Measurements from ENCODE around the gene CEP72. TPM values are rescaled to one million over a fixed set of nuclear protein-coding genes. Genes with fewer than 3 reads are reported as not detected.

CEP72 gene
- total RNA-seq, 4 donors from 2014 or later, result 2.2 to 33.8 (median 4.5) TPM

DNA sequence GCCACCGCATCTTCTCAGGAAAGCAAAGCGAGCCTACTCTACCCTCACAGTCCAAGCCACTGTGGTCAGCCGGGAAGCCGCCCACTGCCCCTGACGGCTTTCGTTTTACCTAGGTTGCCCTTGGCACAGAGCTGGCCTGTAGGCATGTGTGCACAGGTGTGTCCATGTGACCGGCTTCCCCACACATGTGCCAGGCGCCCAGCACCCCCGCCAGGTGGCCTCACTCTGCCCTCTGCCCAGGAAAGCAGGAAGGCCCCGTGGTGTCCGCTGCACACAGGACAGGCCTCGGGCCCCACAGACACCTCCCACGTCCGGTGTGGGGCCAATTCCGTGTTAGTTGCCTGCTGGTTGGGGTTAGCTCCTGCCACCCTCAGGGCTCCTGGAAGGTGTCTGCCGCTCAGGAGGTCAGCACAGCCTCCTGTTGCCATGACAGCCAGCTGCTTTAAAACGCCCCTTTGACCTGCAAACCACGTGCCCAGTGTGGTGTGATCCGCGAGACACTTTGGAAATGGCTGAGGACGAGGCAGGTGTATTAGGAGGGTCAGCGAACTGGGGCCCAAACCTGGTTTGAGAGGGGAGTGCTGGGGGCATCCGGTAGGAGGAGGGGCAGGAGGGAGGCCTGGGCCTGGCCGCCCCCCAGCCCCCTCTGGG lies 52.3 kb downstream of the CEP72 start:
- H3K27me3 ChIP-seq, result no peaks in the 10 kb centered on the region
- no peak overlapping the region for H3K4me3 ChIP-seq
- no peak for DNase-seq
- peaks cover 0 to 5% (median 0%) of the 10 kb centered on the region in 4 donors for H3K9me3 ChIP-seq
- peaks cover 0 to 34% (median 0%) of the 10 kb centered on the region in 3 donors for H3K36me3 ChIP-seq
- TF ChIP-seq POLR2A (IDR thresholded peaks at IDR 0.05), result no peak
- TF ChIP-seq, protein P1, sequence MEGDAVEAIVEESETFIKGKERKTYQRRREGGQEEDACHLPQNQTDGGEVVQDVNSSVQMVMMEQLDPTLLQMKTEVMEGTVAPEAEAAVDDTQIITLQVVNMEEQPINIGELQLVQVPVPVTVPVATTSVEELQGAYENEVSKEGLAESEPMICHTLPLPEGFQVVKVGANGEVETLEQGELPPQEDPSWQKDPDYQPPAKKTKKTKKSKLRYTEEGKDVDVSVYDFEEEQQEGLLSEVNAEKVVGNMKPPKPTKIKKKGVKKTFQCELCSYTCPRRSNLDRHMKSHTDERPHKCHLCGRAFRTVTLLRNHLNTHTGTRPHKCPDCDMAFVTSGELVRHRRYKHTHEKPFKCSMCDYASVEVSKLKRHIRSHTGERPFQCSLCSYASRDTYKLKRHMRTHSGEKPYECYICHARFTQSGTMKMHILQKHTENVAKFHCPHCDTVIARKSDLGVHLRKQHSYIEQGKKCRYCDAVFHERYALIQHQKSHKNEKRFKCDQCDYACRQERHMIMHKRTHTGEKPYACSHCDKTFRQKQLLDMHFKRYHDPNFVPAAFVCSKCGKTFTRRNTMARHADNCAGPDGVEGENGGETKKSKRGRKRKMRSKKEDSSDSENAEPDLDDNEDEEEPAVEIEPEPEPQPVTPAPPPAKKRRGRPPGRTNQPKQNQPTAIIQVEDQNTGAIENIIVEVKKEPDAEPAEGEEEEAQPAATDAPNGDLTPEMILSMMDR (IDR thresholded peaks at IDR 0.05), result peak in 1 of 6 experiments; percentile 3
- H3K4me1 ChIP-seq, result peaks cover 0 to 6% (median 0%) of the 10 kb centered on the region in 4 donors
- H3K27ac ChIP-seq, result peak overlapping the region in 2 of 4 donors; percentile 10 to 49

DNA sequence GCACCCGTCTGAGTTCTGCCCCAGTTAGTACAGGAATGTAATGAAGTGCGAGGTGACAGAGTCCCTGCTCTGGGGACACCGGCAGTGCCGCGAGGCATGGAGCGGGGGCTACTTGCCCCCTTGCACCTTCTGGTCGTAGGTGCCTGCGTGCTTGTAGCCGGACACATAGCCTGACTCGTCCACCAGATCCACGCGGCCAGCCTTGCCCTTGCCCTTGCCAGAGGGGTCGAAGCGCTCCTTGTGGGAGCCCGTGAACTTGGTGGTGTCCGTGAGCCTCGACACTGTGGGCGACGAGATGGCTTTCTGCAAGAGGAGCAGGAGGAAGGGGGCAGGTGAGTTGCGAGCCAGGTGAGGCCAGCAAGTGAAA lies 52.8 kb downstream of the CEP72 start:
- H3K36me3 ChIP-seq, result peaks cover 0 to 34% (median 0%) of the 10 kb centered on the region in 3 donors
- no peak overlapping the region for H3K4me3 ChIP-seq
- TF ChIP-seq, protein P1 (IDR thresholded peaks at IDR 0.05), result no peak
- TF ChIP-seq POLR2A (IDR thresholded peaks at IDR 0.05), result no peak
- no peaks in the 10 kb centered on the region for H3K27me3 ChIP-seq
- no peak overlapping the region for H3K27ac ChIP-seq
- H3K9me3 ChIP-seq, result peaks cover 0 to 5% (median 0%) of the 10 kb centered on the region in 4 donors
- DNase-seq, result no peak
- H3K4me1 ChIP-seq, result peaks cover 0 to 6% (median 0%) of the 10 kb centered on the region in 4 donors

DNA sequence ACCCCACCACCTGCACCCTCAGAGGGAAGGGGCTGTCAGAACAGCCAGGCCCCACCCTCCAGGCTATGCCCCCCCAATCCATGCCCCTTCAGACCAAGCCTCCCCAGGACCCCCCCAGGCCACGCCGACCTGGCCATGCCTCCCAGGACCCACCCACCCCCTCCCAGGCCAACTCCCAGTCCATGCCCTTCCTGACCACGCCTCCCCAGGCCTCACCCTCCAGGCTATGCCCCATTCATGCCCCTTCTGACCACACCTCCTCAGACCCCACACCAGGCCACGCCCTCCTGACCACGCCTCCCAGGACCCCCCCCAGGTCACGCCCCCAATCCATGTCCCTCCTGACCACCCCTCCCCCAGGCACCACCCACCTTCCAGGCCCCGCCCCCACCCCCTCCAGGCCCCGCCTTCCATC lies 53.4 kb downstream of the CEP72 start:
- DNase-seq, result no peak
- H3K27ac ChIP-seq, result no peak overlapping the region
- peaks cover 0 to 5% (median 0%) of the 10 kb centered on the region in 4 donors for H3K9me3 ChIP-seq
- no peak overlapping the region for H3K4me3 ChIP-seq
- H3K27me3 ChIP-seq, result no peaks in the 10 kb centered on the region
- peaks cover 0 to 34% (median 0%) of the 10 kb centered on the region in 3 donors for H3K36me3 ChIP-seq
- peaks cover 0 to 6% (median 0%) of the 10 kb centered on the region in 4 donors for H3K4me1 ChIP-seq
- TF ChIP-seq, protein P1 (IDR thresholded peaks at IDR 0.05), result no peak
- no peak for TF ChIP-seq POLR2A (IDR thresholded peaks at IDR 0.05)

DNA sequence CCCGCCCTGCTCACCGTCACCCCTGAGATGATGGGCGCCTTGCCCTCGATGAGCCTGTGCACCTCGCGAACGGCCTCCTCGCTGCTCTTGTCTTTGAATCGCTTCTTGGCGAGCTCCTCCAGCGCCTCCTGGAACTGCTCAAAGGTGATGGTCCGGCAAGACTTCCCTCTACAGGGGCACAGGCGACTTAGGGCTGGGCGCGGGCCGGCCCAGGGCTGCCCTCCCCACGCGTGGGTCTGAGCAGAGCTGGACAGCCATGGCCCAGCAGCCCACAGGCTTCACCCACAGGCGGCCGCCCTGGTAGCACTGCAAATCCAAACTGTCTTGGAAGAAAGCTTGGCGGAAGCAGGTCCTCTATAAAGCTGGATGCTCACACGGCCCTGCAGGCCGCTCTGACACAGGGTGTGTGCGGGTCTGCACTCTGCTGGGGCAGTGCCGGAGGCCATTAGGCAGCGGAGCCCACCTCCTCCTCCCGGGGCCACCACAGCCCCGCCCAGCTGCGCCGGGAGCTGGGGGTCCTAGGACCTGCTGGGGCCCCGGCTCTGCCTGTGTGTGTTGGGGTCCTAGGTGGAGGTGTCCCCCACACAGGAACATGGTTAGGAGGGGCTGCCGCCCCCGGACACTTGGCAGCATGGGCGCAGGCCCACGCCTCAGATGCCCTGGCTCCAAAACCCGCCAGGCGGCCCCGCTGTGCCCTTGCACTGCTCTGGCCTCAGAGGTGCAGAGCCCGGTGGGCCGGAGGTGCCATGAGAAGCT lies 54.0 kb downstream of the CEP72 start:
- TF ChIP-seq, protein P1 (IDR thresholded peaks at IDR 0.05), result no peak
- TF ChIP-seq POLR2A (IDR thresholded peaks at IDR 0.05), result no peak
- Histone ChIP-seq H3K4me1 (peaks cover 0 to 8% (median under 1%) of the 10 kb centered on the region in 4 donors), H3K27me3 (no peaks in the 10 kb centered on the region), H3K36me3 (peaks cover 0 to 34% (median 0%) of the 10 kb centered on the region in 3 donors), H3K9me3 (peaks cover 0 to 5% (median 0%) of the 10 kb centered on the region in 4 donors), H3K27ac (no peak overlapping the region), H3K4me3 (no peak overlapping the region)
- no peak for DNase-seq

DNA sequence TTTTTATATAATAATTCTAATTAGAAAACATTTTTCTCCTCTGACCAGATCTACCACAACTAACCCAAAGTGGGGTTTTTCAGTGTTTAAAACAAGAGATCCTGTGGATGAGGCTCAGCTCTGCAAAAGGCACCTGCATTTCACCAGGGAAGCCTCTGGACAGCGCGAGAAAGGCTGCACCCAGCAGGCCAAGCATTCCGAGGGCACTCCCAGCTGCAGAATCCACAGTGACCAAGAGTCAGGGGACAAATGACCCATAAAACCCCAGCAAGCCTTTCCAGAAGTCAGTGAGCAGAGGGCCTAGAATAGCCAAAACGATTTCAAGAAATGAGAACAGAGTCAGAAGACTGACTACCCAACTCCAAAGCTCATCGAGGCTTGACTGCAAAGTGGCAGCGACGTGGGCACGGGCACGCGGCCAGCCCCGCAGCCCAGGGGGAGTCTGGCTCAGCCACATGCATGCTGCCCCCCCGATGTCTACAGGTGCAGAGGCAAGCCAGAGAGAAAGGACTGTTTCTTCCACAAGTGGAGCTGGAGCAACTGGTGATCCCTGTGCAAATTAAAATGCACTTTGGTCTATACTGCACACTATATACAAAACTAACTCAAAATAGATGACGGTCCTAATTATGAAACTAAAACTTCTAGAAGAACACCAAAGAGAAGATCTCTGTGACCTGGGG lies 54.8 kb downstream of the CEP72 start:
- TF ChIP-seq, protein P1 (IDR thresholded peaks at IDR 0.05), result no peak
- TF ChIP-seq POLR2A (IDR thresholded peaks at IDR 0.05), result no peak

More for the DNA sequence above, 54.8 kb downstream of the CEP72 start:
- Histone ChIP-seq H3K4me1 (peaks cover 0 to 16% (median 5%) of the 10 kb centered on the region in 4 donors), H3K27ac (no peak overlapping the region), H3K27me3 (no peaks in the 10 kb centered on the region), H3K9me3 (peaks cover 0 to 5% (median 0%) of the 10 kb centered on the region in 4 donors), H3K4me3 (no peak overlapping the region), H3K36me3 (peaks cover 0 to 31% (median 0%) of the 10 kb centered on the region in 3 donors)
- no peak for DNase-seq
